ENCODE results near the gene SNUPN.

SNUPN gene

DNA sequence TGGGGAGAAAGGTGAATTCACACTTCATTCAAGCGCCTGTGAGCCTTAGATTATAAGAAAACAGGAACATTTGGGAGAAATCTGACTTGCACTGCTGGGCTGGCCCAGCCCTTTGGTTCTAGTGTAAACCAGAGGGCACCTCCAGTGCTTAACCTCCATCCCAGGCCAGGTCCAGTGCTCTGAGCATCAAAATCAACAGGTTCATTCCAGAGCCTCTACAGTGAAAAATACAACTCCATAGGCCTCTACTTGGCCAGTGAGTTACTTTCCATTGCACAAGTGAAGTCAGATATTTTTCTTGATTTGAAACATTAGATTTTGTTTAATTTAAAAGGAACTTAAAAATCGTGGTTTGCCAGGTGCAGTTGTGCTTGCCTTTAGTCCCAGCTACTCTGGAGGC is 3.0 kb downstream of the SNUPN start:
- DNase-seq (ENCODE audit: low read depth), result no peak
- TF ChIP-seq, protein P1, sequence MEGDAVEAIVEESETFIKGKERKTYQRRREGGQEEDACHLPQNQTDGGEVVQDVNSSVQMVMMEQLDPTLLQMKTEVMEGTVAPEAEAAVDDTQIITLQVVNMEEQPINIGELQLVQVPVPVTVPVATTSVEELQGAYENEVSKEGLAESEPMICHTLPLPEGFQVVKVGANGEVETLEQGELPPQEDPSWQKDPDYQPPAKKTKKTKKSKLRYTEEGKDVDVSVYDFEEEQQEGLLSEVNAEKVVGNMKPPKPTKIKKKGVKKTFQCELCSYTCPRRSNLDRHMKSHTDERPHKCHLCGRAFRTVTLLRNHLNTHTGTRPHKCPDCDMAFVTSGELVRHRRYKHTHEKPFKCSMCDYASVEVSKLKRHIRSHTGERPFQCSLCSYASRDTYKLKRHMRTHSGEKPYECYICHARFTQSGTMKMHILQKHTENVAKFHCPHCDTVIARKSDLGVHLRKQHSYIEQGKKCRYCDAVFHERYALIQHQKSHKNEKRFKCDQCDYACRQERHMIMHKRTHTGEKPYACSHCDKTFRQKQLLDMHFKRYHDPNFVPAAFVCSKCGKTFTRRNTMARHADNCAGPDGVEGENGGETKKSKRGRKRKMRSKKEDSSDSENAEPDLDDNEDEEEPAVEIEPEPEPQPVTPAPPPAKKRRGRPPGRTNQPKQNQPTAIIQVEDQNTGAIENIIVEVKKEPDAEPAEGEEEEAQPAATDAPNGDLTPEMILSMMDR (IDR thresholded peaks at IDR 0.05; ENCODE audit: control insufficient read depth, extremely low read depth, insufficient read depth), result no peak
- no peak overlapping the region for H3K4me3 ChIP-seq (ENCODE audit: low read depth, low read length)

DNA sequence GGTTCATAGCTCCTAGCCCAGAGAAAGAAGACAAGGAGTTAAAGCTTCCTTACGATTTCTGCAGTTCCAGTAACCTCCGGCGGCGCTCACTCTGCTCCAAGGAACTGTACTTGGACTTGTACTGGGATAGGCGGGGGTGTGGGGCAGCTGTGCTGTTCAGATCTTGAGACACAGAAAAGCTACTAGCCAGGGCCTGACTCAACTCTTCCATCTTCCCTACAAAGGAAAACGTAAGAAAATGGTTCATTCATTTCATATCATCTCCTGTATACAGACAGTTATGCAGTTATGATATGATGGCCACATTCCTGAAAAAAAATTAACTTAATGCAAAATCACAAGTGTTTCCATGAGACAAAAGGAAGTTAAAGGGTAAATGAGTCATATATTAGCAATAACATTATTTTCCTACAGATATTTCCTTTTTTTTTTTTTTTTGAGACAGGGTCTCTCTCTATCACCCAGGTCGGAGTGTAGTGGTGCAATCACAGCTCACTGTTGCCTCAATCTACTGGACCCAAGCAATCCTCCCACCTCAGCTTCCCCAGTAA is 4.6 kb downstream of the SNUPN start:
- DNase-seq (ENCODE audit: low read depth), result no peak
- no peak overlapping the region for H3K4me3 ChIP-seq (ENCODE audit: low read depth, low read length)
- TF ChIP-seq, protein P1 (IDR thresholded peaks at IDR 0.05; ENCODE audit: control insufficient read depth, extremely low read depth, insufficient read depth), result no peak

DNA sequence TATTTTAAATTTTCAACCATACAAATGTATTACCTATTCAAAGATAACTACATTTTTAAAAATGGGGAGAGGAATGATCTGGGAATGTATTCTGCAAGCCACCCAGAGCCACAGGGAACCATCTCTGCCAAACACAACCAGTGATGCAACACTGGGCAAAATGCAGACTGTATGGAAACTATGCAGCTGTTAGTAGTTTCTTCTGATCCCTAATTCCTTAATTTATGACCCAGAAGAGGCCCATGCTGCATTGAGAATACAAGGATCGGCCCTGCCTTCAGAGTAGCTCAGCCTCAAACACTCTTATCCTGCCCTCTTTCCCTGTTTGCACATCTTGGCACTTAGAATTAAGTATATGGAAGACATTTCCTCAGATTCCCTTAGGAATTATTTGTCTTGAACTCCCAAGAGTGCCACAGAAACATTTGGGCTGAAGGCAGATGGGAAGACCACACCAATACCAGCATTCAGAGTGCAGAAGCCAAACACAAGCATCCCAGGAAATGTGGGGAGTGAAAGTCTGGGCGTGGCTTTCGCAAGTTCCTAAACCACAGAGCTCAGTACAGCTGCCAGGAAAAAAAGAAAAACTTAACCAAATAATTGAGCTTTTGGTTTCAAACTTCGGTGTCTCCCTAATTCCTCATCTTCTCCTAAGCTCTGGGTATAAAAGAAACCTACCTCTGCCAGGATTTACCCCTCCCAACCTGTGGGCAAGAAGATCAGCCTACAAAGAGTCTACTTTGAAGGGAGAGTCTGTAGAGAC is 5.3 kb downstream of the SNUPN start:
- no peak overlapping the region for H3K4me3 ChIP-seq (ENCODE audit: low read depth, low read length)

DNA sequence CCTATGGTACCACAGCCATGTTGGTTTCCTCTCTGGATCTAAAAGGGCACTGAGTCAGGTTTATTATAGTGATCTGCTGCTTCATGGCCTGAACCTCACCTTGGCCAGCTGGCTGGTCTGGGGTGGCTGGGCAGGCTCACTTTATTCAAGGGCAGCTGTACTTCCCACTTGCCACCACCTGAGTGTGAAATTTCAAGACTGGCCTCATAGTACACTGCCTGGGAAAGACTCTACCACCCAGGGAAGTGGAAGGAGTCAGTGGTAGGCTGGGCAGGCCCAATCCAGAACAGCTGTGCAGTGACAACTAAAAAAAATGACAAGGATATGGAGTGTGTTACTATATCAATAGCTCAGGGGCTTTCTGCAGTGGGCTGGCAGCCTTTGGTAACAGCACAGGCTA is 8.8 kb downstream of the SNUPN start:
- no peak for DNase-seq (ENCODE audit: low read depth)
- TF ChIP-seq, protein P1 (IDR thresholded peaks at IDR 0.05; ENCODE audit: control insufficient read depth, extremely low read depth, insufficient read depth), result no peak
- H3K4me3 ChIP-seq (ENCODE audit: low read depth, low read length), result no peak overlapping the region

More for the DNA sequence above, 5.3 kb downstream of the SNUPN start:
- TF ChIP-seq, protein P1 (IDR thresholded peaks at IDR 0.05; ENCODE audit: control insufficient read depth, extremely low read depth, insufficient read depth), result no peak
- DNase-seq (ENCODE audit: low read depth), result no peak

DNA sequence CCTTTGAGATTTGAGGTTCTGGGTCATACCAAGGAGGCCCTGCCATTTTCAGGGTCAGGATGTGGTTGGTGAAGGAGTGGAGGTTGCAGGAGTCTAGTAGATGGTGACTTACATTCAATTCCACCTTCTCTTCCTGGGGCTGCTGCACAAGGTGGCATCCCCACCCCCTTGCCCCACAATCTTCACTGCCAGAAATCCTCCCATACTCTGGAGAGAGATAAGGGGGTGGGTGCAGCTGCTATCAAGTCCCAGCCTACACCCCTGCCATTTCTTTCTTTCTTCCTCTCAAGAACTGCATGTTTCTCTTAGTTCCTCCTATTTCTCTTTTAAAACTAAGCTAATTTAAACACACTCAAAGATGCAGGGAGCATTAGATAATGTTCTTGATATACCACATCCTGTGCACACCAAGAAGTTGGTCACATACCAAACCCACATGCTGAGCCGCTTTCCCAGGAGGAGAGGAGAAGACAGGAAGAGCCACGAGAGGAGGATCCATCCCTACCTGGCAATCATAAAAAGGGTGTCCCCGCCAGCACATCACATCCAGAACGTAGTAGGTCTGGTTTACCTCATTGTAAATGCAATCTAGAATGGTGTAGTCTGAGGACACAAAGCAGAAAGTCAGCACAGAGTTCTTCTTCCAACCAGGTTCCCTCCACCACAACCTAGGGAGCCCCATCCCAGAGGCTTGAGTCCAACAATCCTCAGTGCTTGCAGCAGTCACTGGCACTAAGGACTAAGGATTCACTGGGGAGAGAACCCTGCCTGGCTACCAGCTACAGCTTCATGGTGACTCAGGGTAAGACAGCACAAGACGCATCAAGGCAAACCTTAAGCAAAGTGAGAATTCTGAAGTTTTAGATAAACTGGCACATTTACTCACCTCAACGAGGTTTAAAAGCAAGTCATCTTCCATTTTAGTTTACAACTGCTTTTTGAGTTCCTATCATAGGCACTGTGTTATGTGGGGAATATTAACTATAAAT is 18.5 kb downstream of the SNUPN start:
- TF ChIP-seq, protein P1 (IDR thresholded peaks at IDR 0.05; ENCODE audit: control insufficient read depth, extremely low read depth, insufficient read depth), result no peak
- H3K4me3 ChIP-seq (ENCODE audit: low read depth, low read length), result no peak overlapping the region
- no peak for DNase-seq (ENCODE audit: low read depth)

DNA sequence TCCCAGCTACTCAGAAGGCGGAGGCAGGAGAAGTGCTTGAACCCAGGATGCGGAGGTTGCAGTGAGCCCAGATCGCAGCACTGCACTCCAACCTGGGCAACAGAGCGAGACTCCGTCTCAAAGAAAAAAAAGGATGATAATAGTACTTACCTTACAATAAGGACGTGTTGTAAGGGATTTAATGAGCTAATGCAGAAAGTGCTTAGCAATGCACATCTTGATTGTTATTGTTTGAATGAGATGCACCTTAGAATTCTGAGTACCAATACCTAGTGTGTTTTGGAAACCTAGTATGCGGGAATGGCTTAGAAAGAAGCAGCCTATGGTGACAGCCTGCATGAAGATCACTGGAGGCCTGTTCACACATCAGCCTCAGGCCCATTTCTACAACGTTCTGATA is 19.5 kb downstream of the SNUPN start:
- DNase-seq (ENCODE audit: low read depth), result no peak
- H3K4me3 ChIP-seq (ENCODE audit: low read depth, low read length), result no peak overlapping the region
- TF ChIP-seq, protein P1 (IDR thresholded peaks at IDR 0.05; ENCODE audit: control insufficient read depth, extremely low read depth, insufficient read depth), result no peak
